M059J (cell line): ENCODE results near the gene MYL7. TPM values are rescaled to one million over a fixed set of nuclear protein-coding genes. Genes with fewer than 3 reads are reported as not detected.
A peak's percentile ranks its signal among the peaks of the same experiment; 100 is the strongest.
"Not testable (repeated sequence)": the region's sequence is repeated elsewhere in the genome, so short reads cannot be mapped to it uniquely, and the experiment has no call there.

Experiments
- DNase-seq: peaks from one replicate; pipeline ENCODE4 v3.0.0-alpha.2; 2012; ENCODE audit warnings: low read depth
- total RNA-seq: library from RNA; depleted of rRNA; stranded (reverse); fragments of >200 nt; shearing (Covaris generic); gene quantifications from 2 replicates; pipeline ENCODE4 v1.2.3, GENCODE V29; 2014; rRNA removed

MYL7 gene, protein sequence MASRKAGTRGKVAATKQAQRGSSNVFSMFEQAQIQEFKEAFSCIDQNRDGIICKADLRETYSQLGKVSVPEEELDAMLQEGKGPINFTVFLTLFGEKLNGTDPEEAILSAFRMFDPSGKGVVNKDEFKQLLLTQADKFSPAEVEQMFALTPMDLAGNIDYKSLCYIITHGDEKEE
- not detected in 2 replicates for total RNA-seq

DNA sequence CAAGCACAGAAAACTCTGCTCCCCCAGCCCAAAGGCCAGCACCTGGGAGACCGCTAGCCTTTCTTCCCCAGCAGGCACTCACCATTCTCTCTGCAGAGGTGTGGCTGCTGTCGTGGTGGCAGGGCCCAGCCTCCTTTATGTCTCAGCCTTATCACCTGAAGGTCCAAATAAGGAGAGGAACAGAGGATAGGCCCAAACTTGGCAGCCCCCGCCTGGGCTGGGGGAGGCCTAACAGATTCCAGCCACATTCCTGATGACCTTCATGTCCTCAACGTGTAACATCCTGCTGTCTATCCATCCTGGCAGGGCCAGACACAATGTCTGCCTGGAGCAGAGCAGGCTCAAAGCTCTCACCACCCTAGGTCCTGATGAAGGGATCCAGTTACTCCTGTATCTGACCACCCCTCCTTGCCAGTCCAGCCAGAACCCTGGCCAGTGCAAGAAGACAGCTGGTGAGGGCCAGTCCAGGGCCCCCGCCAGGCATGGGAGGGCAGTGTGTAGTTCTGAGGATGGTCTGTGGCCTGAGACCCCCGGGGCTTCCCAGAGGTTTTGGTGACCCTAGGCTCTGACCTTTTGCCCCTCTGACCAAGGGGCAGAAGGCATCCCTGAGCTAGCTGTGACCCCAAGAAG, at the start of gene MYL7:
MYL7 (minus strand) TSS at position 112 of the 630 bp plus-strand sequence; CDS start at position 85, 27 bp downstream.
- DNase-seq = no peak

- DNase-seq = no peak
These were observed 49.1 kb upstream of the MYL7 start for GRCh38 chr7:44189993-44190872.

DNA sequence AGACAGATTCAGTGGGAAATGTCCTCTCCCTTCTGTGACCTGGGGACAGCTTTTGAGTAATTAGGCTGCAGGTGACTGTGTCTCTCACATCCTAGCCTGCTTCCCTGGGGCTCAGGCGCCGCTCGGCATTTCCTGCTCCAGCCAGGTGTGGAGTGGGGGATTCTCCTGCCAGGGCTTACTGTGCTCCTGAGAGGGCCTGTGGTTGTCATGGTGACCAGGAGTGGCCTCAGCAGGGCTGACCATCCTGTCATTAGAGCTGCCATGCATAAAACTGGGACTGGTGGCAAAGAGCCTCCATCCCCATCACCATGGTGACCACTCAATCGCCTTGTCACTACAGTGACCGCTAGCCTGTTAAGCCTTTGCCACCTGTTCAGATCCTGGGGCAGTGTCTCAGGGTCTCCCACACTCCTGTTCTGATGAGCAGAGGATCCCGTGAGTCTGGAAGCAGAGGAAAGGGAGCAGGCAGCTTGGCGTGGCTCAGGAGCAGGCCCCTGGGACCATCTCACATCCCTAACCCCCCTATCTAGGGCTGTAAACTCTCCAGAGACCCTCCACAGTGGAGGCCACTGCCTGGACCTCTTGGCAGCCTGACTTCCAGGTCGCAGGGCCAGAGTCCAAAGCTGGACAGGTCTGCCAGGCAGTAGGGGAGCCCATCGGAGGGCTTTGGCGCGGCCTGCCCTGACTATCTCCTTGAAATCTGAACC, 48.3 kb upstream of the MYL7 start, which contains the start of gene GCK:
GCK (minus strand) TSS at position 154 of the 707 bp plus-strand sequence. CDS start 486 bp downstream, outside the sequence.
- DNase-seq = no peak

DNA sequence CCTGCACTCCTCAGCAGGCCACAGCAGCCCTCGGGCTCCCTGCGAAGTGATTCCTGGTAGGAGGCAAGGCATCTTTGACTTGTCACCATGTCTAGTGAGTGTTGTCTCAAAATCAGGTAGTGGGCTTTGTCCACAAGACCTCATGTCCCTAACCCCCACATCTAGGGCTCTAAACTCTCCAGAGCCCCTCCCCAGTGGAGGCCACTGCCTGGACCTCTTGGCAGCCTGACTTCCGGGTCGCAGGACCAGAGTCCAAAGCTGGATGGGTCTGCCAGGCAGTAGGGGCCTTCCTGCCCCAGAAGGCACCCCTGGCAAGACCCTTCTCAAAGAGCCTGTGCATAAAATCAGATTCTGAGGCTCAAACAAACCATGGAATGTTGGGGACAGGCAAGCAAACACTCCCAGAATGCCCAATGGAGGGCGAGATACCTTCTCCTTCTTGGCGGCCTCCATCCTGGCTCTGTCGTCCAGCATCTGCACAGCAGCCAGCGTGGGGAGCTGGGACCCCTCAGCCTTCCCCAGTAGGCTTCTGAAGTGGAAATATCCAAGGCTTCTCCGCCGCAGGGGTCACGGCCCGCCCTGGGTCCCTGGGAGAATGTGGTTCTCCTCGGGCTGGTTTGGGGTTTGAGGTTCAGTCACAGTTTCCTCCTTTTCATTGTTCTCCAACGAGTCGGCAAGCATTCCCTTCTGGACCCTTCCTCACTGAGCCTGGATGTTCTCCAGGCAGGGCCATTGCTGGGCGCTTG, 47.5 kb upstream of the MYL7 start:
- no peak for DNase-seq

DNA sequence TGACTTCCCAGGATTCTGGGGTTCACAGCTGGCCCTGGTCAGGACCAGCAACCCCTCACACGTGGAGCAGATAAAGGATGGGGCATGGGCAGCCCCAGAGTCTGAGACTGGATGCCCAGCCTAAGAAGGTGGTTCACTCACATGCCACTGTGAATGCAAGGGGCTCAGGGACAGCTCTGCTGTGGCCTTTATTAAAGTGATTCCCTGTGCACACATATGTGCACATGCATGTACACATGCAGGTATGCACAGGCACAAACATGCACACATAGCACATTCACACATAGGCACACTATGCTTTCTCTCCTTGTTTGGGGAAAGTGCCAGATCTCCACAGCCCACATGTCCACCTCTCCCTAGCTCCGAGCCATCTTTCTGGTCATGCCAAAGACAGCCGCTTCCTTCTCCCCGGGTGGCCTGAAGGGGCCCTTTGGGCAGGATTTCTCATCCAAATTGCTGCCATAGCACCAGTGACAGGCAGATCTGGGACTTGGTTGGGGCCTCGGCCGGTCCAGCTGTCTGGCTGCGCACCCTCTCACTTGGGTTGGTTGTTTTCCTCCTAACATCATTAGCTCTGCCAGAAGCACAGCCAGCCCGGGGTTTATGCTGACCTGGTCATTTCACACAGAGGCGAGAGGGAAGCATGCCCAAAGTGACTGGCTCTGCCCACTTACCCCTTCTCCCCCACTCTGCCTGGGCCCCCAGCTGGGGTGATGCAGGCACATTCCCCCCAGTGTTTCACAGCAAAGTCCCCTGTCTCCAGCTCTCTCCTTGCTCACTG, 46.7 kb upstream of the MYL7 start:
- DNase-seq = no peak

- DNase-seq = no peak
These were observed 45.6 kb upstream of the MYL7 start for GRCh38 chr7:44186736-44187135.

DNA sequence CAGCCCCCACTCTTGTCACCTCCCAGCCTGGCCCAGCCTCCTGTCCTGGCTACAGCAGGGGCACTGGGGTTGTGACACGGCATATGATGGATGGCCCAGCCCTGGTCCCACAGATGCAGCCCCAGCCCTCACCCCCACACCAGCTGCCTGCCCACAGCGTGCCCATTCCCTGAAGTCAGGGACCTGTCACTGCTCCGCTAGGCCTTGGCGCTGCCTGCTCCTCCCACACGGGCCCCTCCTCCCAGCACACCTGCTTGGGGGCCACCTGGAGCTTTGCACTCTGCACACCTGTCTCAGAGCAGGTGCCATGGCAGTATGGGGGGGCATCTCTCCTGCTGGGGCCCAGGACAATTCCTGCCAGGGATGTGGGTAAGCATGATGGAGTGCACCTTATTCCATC, 44.6 kb upstream of the MYL7 start:
- no peak for DNase-seq

GRCh38 chr7:44184873-44185446, 43.8 kb upstream of the MYL7 start:
- DNase-seq = no peak

DNA sequence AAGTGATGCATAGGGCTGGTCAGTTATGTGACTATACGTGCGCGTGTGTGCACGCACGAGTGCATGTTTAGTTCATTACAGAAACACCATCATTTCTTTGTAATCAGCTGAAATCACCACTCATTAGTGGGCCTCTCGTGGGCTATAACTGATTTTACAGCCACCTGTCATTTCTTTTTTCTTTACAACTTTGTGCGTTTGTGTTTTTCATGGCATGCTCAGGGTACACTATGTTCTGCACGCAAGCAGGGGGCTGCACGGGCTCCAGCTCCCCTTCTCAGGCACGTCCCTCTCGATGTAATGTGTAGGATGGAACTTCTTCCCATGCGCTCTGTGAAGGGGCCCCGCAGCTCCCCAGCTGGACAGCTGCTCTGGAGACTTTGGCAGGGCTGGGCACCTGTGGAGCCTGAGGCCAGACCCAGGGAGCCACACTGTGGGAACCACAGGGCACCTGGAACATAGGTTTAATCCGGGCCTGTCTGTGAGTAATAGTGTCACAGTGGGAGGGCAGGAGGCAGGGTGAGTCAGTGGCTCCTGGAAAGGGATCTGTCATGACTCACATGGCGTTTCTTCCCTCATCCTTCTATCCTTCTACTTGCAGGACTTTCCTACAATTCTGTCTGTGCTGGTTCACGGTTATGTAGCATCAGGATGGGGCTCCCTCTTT, 43.2 kb upstream of the MYL7 start:
- peak; percentile 96 for DNase-seq

DNA sequence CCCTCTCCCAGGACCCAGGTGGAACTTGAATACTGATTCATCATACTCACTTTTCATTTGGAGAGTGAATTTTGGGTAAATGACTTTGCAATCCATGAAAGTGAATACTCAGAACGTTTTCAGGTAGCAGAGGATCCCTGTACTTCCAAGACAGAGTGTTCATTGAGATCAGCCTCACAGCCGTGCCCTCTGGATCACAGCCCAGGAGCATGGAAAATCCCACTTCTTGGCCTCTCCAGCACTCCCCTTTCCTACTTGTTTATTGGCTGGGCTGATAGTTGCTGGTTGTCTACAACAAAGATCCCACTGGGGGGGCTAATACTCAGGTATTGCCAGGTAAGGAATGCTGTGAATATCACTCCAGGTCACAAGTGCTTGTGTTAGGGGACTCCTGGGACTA, 42.3 kb upstream of the MYL7 start:
- DNase-seq = no peak

- no peak for DNase-seq
These were observed 41.7 kb upstream of the MYL7 start for GRCh38 chr7:44182827-44183226.

DNA sequence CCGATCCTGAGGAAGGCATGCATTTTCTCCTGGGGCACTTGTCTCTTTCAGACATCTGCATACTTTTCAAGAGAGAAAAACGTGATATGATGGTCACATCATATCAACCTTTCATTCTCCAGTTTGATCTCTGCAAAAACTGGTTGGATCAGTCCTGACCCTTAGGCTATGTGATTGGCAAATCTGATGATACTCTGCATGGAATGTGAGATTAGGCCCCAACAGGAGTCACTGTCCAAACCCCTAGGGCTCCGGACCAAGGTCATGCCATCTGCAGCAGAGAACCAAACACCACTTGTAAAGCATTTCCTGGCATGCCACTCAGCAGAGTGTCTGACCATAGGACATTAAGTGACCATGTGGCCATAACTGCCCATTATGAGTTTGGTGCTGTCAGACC, 39.5 kb upstream of the MYL7 start:
- no peak for DNase-seq

DNA sequence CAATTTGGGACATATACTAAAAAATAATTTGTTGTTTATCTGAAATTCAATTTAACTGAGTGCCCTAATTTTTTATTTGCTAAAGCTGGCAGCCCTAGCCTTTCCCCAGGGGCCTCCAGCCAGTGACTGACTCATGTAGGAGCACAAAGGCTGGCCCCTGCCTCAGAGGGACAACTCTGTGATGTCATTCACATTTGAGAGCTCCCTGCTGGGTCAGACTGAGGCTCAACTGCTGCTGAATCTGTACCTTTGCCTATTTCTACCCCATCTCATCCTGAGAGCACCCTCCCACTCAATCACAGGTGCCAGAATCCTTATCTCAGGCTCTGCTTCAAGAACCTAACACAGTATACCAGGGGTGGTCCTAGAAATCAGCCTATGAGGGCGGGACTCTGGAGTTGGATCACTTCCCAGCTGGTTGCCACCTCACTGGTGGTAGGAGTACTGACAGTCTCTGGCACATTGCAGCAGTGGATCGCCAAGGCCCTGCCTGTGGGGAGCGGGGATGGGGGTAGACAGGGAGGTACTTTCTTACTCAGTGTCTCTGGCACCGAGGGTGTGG, 36.5 kb upstream of the MYL7 start:
- DNase-seq = peak; percentile 83

DNA sequence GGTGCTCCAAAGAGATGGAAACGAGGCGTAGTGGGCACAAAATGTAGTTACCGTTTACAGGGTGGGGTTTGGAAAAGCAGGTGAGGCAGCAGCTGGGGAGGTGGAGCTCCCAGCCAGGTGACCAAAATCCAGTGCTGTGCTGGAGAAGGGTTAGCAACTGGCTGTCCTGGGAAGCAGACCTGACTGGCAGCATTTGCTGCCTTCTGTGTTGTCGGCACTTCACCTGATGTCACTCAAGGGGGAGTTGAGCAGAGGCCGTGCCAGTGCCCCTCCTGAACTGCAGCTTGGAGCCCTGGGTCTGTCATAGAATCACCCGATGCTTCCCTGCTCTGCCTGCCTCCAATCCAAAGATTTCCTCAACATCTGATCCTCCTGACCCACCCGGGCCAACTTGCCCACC, 35.4 kb upstream of the MYL7 start:
- DNase-seq = no peak

DNA sequence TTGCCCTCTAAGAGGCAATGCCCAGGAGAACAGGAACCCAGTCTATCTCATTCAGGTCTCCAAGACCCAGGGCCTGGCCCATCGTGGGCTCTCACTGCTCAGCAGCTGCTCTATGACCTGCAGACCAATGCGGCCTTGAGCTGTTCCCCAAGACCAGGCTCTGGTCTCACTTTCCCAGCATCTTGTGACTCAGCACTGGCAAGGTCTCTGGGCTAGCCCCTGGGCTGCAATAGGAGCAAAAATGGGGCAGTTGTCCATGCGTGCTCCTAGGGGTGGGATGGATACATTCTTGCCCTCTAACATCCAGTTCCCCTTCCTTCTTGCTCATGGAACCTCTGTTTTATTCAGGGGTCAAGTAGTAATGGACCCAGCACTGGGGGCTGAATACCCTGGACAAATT, 34.6 kb upstream of the MYL7 start:
- no peak for DNase-seq

GRCh38 chr7:44174694-44174948, 33.5 kb upstream of the MYL7 start:
- not testable (repeated sequence) for DNase-seq

DNA sequence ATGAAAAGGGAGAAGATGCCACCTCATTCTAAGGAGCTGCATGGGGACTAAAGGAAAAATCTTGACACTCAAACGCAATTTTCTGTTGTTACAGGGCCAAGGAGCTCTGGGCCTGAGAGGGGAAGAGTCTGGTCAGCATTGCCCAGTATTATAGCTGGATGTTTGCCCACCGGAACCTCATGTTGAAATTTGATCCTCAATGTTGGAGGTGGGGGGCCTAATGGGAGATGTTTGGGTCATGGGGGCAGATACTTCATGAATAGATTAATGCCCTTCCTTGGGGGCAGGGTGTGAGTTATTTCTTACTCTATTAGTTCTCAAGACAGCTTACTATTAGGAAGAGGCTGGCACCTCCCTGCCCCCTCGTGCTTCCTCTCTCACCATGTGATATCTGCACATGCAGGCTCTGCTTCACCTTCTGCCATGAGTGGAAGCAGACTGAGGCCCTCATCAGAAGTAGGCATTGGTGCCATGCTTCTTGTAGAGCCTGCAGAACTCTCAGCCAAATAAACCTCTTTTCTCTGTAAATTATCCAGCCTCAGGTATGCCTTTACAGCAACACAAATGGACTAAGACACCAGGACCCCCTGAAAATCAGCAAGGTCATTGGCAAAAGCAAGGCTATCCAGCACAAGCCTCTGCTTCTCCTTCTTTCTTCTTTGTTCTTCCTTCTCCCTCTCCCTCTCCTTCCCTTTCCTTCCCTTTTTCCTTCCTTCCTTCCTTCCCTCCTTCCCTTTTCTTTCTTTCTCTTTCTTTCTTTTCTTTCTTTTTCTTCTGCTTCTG, 33.0 kb upstream of the MYL7 start:
- no peak for DNase-seq

GRCh38 chr7:44172803-44173424, 31.8 kb upstream of the MYL7 start:
- DNase-seq = peak; percentile 48
